Measurements from ENCODE around the gene FNDC11.

GRCh38 chr20:63529861-63530787 is 23.8 kb upstream of the FNDC11 start:
- TF ChIP-seq POLR2AphosphoS5 (IDR thresholded peaks at IDR 0.05; ENCODE audit: borderline replicate concordance, low read depth, low read length), result no peak
- no peak for TF ChIP-seq EZH2 (IDR thresholded peaks at IDR 0.05)

Measured in SK-N-MC (cell line).